Endothelial cell of umbilical vein (primary cell): ENCODE measurements around the gene NAXD. TPM values are rescaled to one million over a fixed set of nuclear protein-coding genes. Genes with fewer than 3 reads are reported as not detected.

ENCODE experiments used
- BruUV-seq: library from RNA; stranded (reverse); fragments of 400-500 nt; replicated peaks from 2 replicates; lab custom pipeline; 2021; lab: Mats Ljungman, UMichigan
- CTCF ChIA-PET: fragments of 300-600, 350-600 bp; sonication (Branson Sonifier 250); formaldehyde crosslinking; loops from one replicate; lab custom pipeline; 2021; ENCODE audit warnings: antibody characterized with exemption, inconsistent platforms; lab: Charles Lee
- POLR2A ChIA-PET: fragments of 300-600, 350-600 bp; sonication (Branson Sonifier 250); formaldehyde crosslinking; loops from one replicate; lab custom pipeline; 2021; ENCODE audit warnings: antibody characterized with exemption, inconsistent platforms; lab: Charles Lee
- DNase-seq: peaks from one replicate; pipeline ENCODE4 v3.0.0-alpha.2; 2011; ENCODE audit warnings: low read depth, low spot score
- FAIRE-seq: peaks from 2 replicates; lab custom pipeline; 2011; peaks lifted over from hg19 to GRCh38; lab: Jason Lieb, UNC
- H2AFZ ChIP-seq: 2 replicates; pipeline ENCODE4 v1.6.0; 2012; ENCODE audit warnings: low read depth, low read length, control low read depth, inconsistent platforms
- H3K27ac ChIP-seq: 2 replicates; pipeline ENCODE4 v1.5.1; 2011; ENCODE audit warnings: low read depth, mild to moderate bottlenecking, control low read depth, low read length, moderate library complexity; ENCODE audit not compliant: insufficient read depth
- H3K27me3 ChIP-seq, 2 experiments: 2 replicates each; pipeline versions ENCODE4 v1.6.0 to v1.6.1; 2011; ENCODE audit warnings: low read length in 2 of 2, mixed read lengths in 1 of 2; ENCODE audit not compliant: control insufficient read depth in 2 of 2, insufficient read depth in 2 of 2
- H3K36me3 ChIP-seq, 2 experiments: 2 replicates in 1 of 2; 3 replicates in 1 of 2; pipeline ENCODE4 v1.5.1; 2011; ENCODE audit warnings: low read length in 2 of 2, mild to moderate bottlenecking in 1 of 2, moderate library complexity in 1 of 2; ENCODE audit not compliant: control insufficient read depth in 2 of 2, insufficient read depth in 2 of 2; ENCODE audit errors: extremely low read depth in 1 of 2
- H3K4me1 ChIP-seq: 3 replicates; pipeline ENCODE4 v1.5.1; 2011; ENCODE audit warnings: mild to moderate bottlenecking, low read length; ENCODE audit not compliant: control insufficient read depth, insufficient read depth; ENCODE audit errors: extremely low read depth
- H3K4me2 ChIP-seq: 2 replicates; pipeline ENCODE4 v1.6.1; 2011; ENCODE audit warnings: low read length, control low read depth, mixed read lengths; ENCODE audit not compliant: insufficient read depth
- H3K4me3 ChIP-seq, 3 experiments: fragments of 200-600 bp in 1 of 3; sonication (generic), shearing (Covaris generic) in 1 of 3; replicated peaks in 1 of 3; 2 replicates each; pipeline ENCODE4 v1.5.1; 2011 to 2016; ENCODE audit warnings: control low read depth in 3 of 3, low read length in 3 of 3, mild to moderate bottlenecking in 2 of 3, inconsistent platforms in 1 of 3, low read depth in 1 of 3, moderate library complexity in 1 of 3; ENCODE audit not compliant: insufficient read depth in 1 of 3
- H3K79me2 ChIP-seq: 2 replicates; pipeline ENCODE4 v1.6.0; 2012; ENCODE audit warnings: low read length, inconsistent platforms; ENCODE audit not compliant: control insufficient read depth, insufficient read depth
- H3K9ac ChIP-seq: replicated peaks from 2 replicates; pipeline ENCODE3; 2011; ENCODE audit warnings: low read length, control low read depth; ENCODE audit not compliant: insufficient read depth; ENCODE audit errors: extremely low read depth
- H3K9me1 ChIP-seq: replicated peaks from 3 replicates; pipeline ENCODE4 v1.6.0; 2011; ENCODE audit warnings: mild to moderate bottlenecking, low read length; ENCODE audit not compliant: control insufficient read depth, insufficient read depth; ENCODE audit errors: extremely low read depth
- H3K9me3 ChIP-seq: replicated peaks from 2 replicates; pipeline ENCODE4 v1.5.1; 2012; ENCODE audit warnings: low read length, inconsistent platforms; ENCODE audit not compliant: control insufficient read depth, insufficient read depth
- H4K20me1 ChIP-seq: replicated peaks from 2 replicates; pipeline ENCODE3; 2011; ENCODE audit warnings: mild to moderate bottlenecking, low read length; ENCODE audit not compliant: control insufficient read depth, insufficient read depth; ENCODE audit errors: extremely low read depth
- CTCF ChIP-seq, 2 donors: IDR thresholded peaks; 1 replicate in 1 of 2; 2 replicates in 1 of 2; pipeline ENCODE4 v1.5.1; 2011; ENCODE audit warnings: low read length in 2 of 2, mild to moderate bottlenecking in 2 of 2, moderate library complexity in 2 of 2, control low read depth in 1 of 2, inconsistent platforms in 1 of 2, low read depth in 1 of 2; ENCODE audit not compliant: insufficient read depth in 1 of 2; ENCODE audit errors: extremely low read depth in 1 of 2
- FOS ChIP-seq: IDR thresholded peaks from 2 replicates; pipeline ENCODE4 v1.6.1; 2011; ENCODE audit warnings: mild to moderate bottlenecking, low read length, moderate library complexity, borderline replicate concordance; ENCODE audit not compliant: insufficient read depth
- MAX ChIP-seq: IDR thresholded peaks from 2 replicates; pipeline ENCODE4 v1.6.1; 2011; ENCODE audit not compliant: insufficient read depth, insufficient read length
- POLR2AphosphoS5 ChIP-seq: IDR thresholded peaks from 2 replicates; pipeline ENCODE4 v1.6.1; 2012; ENCODE audit warnings: low read depth, mild to moderate bottlenecking, control low read depth, low read length, moderate library complexity; ENCODE audit not compliant: insufficient read depth
- dilution Hi-C: fragments of 300-500 bp; cut with MboI; formaldehyde crosslinking; loops from one replicate; pipeline ENCODE4 v1.15.0; 2019; ENCODE audit warnings: low sequenced_read_pairs; ENCODE audit not compliant: extremely low pct_ligation_motif_present
- intact Hi-C: fragments of 100-400 bp; cut with micrococcal nuclease; formaldehyde crosslinking; loops from one replicate; pipeline ENCODE4 v1.10.0; 2022
- polyA plus RNA-seq, 4 experiments: library from polyadenylated mRNA; depleted of rRNA in 3 of 4; stranded (reverse) in 3 of 4; unstranded in 1 of 4; fragments of >200 nt; gene quantifications; 2 replicates each; pipeline versions ENCODE4 v1.2.1 to v1.2.3, GENCODE V29; 2011 to 2012; ENCODE audit warnings: missing spikeins in 1 of 4
- total RNA-seq: library from RNA; stranded (reverse); gene quantifications from 2 replicates; pipeline ENCODE4 v1.2.3, GENCODE V29; 2021

Gene NAXD
- total and polyA plus RNA-seq, 2 donors (not counting 3 experiments of a cell fraction or from before 2014, with no cell fraction given), result 19.9 to 42.9 TPM

GRCh38 chr13:110644892-110645521 lies 29.7 kb downstream of the NAXD start:
- H3K4me3 ChIP-seq, result no peak overlapping the region
- H2AFZ ChIP-seq, result no peak overlapping the region
- H3K4me1 ChIP-seq, result no peaks in the 10 kb centered on the region
- H3K4me2 ChIP-seq, result no peak overlapping the region
- no peak for TF ChIP-seq FOS
- TF ChIP-seq CTCF (IDR thresholded peaks at IDR 0.05; ENCODE audit: extremely low read depth in 1 of 2, insufficient read depth in 1 of 2, low read depth in 1 of 2, low read length in 2 of 2), result peak; percentile 26 to 57
- TF ChIP-seq MAX, result no peak
- no peak for TF ChIP-seq POLR2AphosphoS5
- no peak overlapping the region for H3K27ac ChIP-seq
- no peaks in the 10 kb centered on the region for H4K20me1 ChIP-seq
- H3K9ac ChIP-seq, result no peak overlapping the region
- peaks cover 0 to 7% of the 10 kb centered on the region in 2 experiments for H3K36me3 ChIP-seq
- DNase-seq, result peak; percentile 50
- dilution Hi-C loops, result no loop called here
- H3K9me1 ChIP-seq, result no peaks in the 10 kb centered on the region
- H3K79me2 ChIP-seq, result no peaks in the 10 kb centered on the region
- ChIA-PET CTCF (interaction anchor here (0.6 to 2.2 kb wide), 13 partner anchors 9 to 424 kb away, joined by 3 to 12 read pairs (median 4); no protein-coding TSS in a partner anchor), POLR2A (no interaction called here)
- no TSS peak for BruUV-seq
- FAIRE-seq, result no peak
- intact Hi-C loops, result loop anchor here (1.0 to 2.0 kb wide), 2 partner anchors 68 to 174 kb away; partner anchors contain the start of gene ING1
- H3K27me3 ChIP-seq, result no peaks in the 10 kb centered on the region
- no peaks in the 10 kb centered on the region for H3K9me3 ChIP-seq
